IPS DF 6.9 (cell line): ENCODE measurements around the gene RAD51B.
"Not testable (repeated sequence)": the region's sequence is repeated elsewhere in the genome, so short reads cannot be mapped to it uniquely, and the experiment has no call there.

Experiments used
- DNase-seq: peaks from one replicate; pipeline ENCODE4 v3.0.0-alpha.2; 2013; ENCODE audit warnings: low read depth, low spot score
- H3K27ac ChIP-seq: one replicate; pipeline ENCODE4 v1.5.1; 2013; ENCODE audit warnings: low read length, control low read depth
- H3K27me3 ChIP-seq: 2 replicates; pipeline ENCODE4 v1.6.1; 2013; ENCODE audit warnings: mild to moderate bottlenecking, low read length; ENCODE audit not compliant: control insufficient read depth, insufficient read depth
- H3K36me3 ChIP-seq: 2 replicates; pipeline ENCODE4 v1.6.1; 2013; ENCODE audit warnings: low read length; ENCODE audit not compliant: control insufficient read depth, insufficient read depth
- H3K4me1 ChIP-seq: 2 replicates; pipeline ENCODE4 v1.6.1; 2013; ENCODE audit warnings: low read length; ENCODE audit not compliant: control insufficient read depth, insufficient read depth
- H3K4me3 ChIP-seq: 2 replicates; pipeline ENCODE4 v1.5.1; 2013; ENCODE audit warnings: mild to moderate bottlenecking, low read length
- H3K9me3 ChIP-seq: 2 replicates; pipeline ENCODE4 v1.6.1; 2013; ENCODE audit warnings: low read length, inconsistent platforms; ENCODE audit not compliant: control insufficient read depth, insufficient read depth
- WGBS: extraction: QIAGEN DNeasy Blood & Tissue Kit; methylation state at CpG from one replicate; pipeline ENCODE4 v1.1.7; 2013; ENCODE audit warnings: mixed read lengths, missing lambda C conversion rate; ENCODE audit not compliant: insufficient read length, insufficient coverage; 5-methylcytosine and 5-hydroxymethylcytosine counted together

The RAD51B gene

DNA sequence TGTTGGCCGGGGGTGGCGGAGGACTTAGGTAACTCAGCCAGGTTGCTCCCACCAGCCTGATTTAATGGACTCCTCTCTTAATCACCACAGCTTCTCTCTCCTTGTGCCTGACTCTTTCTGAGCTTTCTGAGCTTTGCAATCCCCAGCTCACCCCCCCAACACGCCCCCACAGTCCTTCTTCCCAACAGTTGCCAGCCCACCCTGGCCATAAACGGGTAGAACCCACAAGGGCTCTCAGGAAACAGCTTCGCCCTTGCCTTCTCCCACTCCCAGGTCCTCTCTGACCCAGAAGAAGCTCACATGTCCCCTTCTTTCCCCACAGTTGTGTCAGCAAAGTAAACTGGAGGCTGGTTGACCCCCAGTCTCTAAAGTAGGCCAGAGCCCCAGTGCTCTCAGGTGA lies 940.4 kb downstream of the RAD51B start:
- H3K4me1 ChIP-seq: no peaks in the 10 kb centered on the region; the same call in 1 of the 2 replicates
- no peak overlapping the region for H3K27ac ChIP-seq

DNA sequence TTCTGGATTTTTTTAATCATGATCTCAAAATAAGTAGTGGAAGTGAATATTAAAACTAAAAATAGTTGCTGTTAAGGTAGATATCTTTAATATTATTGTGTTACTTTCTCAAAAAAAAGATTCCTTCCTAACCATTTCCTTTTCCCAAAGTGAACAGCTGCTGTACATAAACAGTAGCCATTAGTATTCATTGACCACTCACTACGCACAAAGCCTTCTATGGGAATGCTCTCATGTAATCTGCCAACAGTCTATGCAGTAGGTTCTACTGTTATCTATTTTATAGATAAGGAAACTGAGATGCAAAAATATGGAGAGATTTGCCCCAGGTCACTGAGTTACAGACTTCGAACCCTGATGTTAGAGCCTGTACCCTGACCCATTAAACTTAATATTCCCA lies 941.2 kb downstream of the RAD51B start:
- no CpG with 5 or more reads among the region's 2 CpGs for WGBS

More for the DNA sequence above, 940.4 kb downstream of the RAD51B start:
- Histone ChIP-seq H3K4me3 (no peak overlapping the region), H3K27me3 (no peaks in the 10 kb centered on the region), H3K9me3 (no peaks in the 10 kb centered on the region), H3K36me3 (no peaks in the 10 kb centered on the region)
- no CpG with 5 or more reads among the region's 5 CpGs for WGBS
- no peak for DNase-seq

DNA sequence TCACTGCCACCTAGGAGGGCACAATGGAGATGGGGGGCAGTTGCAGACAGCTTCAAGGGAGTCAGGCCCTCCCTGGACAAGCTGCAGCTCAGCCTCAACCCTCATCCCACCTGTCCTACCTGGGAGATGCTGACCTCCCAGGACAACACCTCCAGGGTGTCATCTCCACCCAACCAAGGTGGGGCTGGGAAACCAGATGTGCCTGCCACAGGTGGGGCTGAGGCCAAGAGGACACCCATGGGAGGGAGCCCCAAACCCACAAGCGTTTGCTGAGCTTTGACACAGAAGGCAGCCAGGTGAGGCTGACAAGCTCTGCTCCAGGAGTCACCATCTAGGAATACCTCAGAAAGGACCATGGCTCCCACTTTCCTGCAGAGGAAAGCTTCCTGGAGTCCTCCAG lies 941.8 kb downstream of the RAD51B start:
- Histone ChIP-seq H3K9me3 (no peaks in the 10 kb centered on the region), H3K27me3 (no peaks in the 10 kb centered on the region), H3K4me1 (no peaks in the 10 kb centered on the region; the same call in 1 of the 2 replicates), H3K4me3 (no peak overlapping the region), H3K27ac (no peak overlapping the region), H3K36me3 (no peaks in the 10 kb centered on the region)
- no peak for DNase-seq
- no CpG with 5 or more reads among the region's 1 CpG for WGBS

More for the DNA sequence above, 941.2 kb downstream of the RAD51B start:
- H3K4me3 ChIP-seq: no peak overlapping the region
- H3K4me1 ChIP-seq: no peaks in the 10 kb centered on the region; the same call in 1 of the 2 replicates
- no peaks in the 10 kb centered on the region for H3K9me3 ChIP-seq
- H3K27ac ChIP-seq: no peak overlapping the region
- H3K36me3 ChIP-seq: no peaks in the 10 kb centered on the region
- H3K27me3 ChIP-seq: no peaks in the 10 kb centered on the region
- no peak for DNase-seq

DNA sequence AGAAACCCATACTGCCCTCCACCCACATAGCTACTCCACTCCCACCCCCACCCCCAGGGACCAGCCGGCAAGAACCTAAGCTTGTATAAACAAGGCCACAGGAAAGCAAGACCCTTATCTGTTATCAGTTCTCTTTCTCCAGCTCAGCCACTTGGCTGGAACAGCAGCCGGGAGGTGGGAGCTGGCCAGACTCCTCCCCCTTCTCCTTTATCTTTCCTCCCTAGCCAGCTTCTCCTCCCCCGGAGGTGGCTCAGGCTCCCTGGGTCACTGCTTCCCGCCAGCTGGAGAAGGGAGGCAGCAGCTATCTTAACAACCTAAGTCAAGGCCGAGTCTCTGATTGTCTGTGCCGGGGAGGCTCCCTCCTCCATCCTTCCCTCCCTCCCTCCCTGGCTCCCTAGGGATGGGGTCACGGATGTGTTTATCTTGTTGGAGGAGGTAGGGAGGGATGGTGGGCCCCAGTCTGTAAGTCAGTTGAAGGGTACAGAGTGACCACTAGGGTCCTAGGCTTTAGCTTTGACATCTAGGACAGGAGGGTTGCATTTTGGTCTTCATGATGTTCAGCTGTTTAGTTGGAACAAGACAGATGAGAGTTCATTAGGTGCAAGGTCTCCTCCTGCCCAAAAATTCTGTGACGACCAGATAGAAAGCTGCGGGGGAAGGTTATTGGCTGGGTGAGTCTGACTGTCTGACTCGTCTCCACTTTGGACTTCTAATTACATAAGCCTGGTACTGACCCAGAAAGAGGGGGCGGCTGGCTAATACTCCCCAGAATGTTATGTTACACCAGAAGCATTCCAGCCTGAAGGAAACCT lies 943.6 kb downstream of the RAD51B start:
- no CpG with 5 or more reads among the region's 11 CpGs for WGBS
- Histone ChIP-seq H3K4me3 (no peak overlapping the region), H3K36me3 (no peaks in the 10 kb centered on the region), H3K9me3 (no peaks in the 10 kb centered on the region), H3K27ac (no peak overlapping the region), H3K4me1 (no peaks in the 10 kb centered on the region; the same call in 1 of the 2 replicates), H3K27me3 (no peaks in the 10 kb centered on the region)
- no peak for DNase-seq

DNA sequence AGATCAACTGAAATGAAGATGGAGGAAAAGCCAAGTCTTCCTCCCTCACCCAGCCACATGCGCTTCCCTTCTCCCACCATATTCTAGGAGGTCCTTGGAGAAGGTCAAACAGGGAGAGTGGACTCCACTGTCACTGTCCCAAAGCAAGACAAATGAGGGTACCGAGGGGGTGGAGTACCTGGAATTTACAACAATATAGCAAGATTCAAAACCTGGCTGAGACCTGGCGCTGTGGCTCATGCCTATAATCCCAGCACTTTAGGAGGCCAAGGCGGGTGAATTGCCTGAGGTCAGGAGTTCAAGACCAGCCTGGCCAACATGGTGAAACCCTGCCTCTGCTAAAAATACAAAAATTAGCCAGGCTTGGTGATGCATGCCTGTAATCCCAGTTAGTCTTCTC lies 944.3 kb downstream of the RAD51B start:
- not testable (repeated sequence) for DNase-seq, H3K4me3 ChIP-seq, H3K27ac ChIP-seq, H3K27me3 ChIP-seq, H3K9me3 ChIP-seq, H3K4me1 ChIP-seq, H3K36me3 ChIP-seq
- no CpG with 5 or more reads among the region's 4 CpGs for WGBS

DNA sequence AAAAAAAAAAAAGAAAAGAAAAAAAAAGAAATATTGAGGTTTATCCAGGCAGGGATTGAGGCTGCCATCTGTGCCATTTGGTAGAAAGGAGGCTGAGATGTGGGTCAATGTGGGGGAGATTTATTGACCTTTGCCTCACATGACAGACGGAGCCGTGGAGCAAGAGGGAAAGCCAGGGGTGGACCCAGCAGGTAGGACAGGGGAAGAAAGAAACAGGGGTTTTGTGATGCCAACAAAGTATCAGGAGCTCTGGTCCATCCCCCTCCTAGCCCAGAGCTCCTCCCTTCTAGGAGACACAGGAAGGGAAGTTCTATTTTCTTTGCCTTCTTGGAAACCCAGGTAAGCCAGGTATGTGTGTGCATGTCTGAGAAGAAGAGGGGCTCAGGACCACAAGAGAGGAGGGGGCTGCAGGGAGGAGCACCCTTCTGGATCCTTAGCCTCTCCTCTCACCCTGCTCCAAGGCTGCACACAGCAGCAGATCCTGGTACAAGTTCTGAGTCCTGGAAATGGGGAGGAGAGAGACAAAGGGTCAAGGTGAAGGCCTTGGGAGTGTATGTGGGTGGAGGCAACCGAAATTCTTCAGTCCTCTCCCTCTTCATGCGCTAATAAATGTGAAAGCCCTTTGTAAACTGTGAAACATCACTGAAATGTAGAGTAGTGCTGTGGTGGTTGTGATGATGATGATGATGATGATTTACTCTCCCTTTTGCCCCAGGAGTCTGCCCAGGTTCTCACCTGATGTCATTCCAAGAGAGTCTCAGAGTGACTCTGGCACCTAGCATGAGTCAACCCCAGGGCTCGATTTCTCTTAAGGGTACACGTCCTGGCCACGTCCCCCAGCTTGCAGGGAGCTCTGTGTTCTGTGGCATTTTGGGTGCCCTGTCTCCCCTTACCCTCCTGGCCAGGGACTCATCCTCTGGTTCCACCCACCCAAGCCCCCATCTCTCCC lies 947.0 kb downstream of the RAD51B start:
- DNase-seq: no peak
- no CpG with 5 or more reads among the region's 7 CpGs for WGBS
- no peaks in the 10 kb centered on the region; the same call in 1 of the 2 replicates for H3K4me1 ChIP-seq
- H3K27me3 ChIP-seq: no peaks in the 10 kb centered on the region
- H3K4me3 ChIP-seq: no peak overlapping the region
- H3K9me3 ChIP-seq: no peaks in the 10 kb centered on the region
- H3K27ac ChIP-seq: no peak overlapping the region
- no peaks in the 10 kb centered on the region for H3K36me3 ChIP-seq

DNA sequence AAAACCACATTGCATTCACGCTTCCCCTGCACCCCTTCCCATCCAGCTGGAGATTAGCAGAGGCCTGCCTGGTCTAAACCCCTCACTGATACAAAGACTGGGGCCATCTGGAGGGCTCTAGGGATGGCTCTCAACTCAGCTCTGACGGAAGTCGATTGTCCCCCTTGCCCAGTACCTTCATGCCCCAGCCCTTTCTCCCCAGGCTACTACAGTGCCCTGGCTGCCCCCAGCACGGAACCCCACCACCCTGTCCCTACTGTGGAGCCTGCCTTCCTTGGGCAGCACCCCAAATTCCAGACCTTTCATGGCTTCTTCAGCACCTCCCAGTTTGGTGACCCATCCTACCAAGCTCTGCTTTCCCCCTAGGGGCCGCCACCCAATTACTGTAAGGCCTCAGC lies 947.7 kb downstream of the RAD51B start:
- Histone ChIP-seq H3K4me1 (no peaks in the 10 kb centered on the region; the same call in 1 of the 2 replicates), H3K4me3 (no peak overlapping the region), H3K36me3 (no peaks in the 10 kb centered on the region), H3K9me3 (no peaks in the 10 kb centered on the region), H3K27ac (no peak overlapping the region), H3K27me3 (no peaks in the 10 kb centered on the region)
- DNase-seq: no peak
- WGBS: no CpG with 5 or more reads among the region's 5 CpGs

DNA sequence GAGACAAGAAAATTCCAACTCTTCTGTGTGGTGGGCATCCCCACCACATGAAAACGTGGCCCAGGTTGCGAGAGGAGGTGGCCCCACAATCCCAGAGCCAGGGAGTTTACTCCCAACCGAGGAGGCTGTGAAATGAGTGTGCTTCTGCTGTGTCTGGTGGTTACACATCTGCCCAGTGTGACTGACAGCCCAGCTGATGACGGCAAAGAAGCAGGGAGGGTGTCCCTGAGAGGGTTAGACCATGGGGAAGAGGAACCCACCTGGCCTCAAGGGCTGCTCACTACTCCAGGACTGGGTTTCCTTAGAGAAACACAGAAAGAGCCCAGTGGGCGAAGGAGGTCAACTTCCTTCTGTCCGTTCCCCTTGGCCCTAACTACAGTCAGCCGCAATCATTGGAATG lies 948.7 kb downstream of the RAD51B start:
- WGBS: no CpG with 5 or more reads among the region's 7 CpGs
- DNase-seq: no peak
- no peak overlapping the region for H3K4me3 ChIP-seq
- no peaks in the 10 kb centered on the region for H3K36me3 ChIP-seq
- H3K4me1 ChIP-seq: no peaks in the 10 kb centered on the region
- no peaks in the 10 kb centered on the region for H3K27me3 ChIP-seq
- H3K9me3 ChIP-seq: no peaks in the 10 kb centered on the region
- H3K27ac ChIP-seq: no peak overlapping the region

DNA sequence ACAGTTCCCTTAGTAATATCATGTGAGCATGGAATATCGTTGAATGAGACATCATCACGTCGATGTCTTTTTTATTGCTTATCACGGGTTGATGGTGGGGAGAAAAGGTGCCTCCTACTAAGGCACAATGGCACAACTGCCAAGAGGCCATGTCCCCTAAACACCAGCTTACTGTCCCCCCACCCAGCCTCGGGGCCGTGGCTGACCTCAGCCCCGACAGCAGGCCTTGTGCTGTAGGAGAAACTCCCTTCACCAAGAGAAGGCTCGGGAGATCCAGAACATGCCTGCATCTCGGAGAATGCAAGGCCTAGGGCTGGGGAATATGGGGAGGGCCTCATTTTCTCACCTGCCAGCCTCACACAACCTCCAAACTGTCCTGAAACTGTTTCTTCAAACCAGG lies 950.5 kb downstream of the RAD51B start:
- DNase-seq: no peak
- Histone ChIP-seq H3K4me3 (no peak overlapping the region), H3K36me3 (no peaks in the 10 kb centered on the region), H3K4me1 (no peaks in the 10 kb centered on the region), H3K27ac (no peak overlapping the region), H3K9me3 (no peaks in the 10 kb centered on the region), H3K27me3 (no peaks in the 10 kb centered on the region)
- WGBS: no CpG with 5 or more reads among the region's 9 CpGs

DNA sequence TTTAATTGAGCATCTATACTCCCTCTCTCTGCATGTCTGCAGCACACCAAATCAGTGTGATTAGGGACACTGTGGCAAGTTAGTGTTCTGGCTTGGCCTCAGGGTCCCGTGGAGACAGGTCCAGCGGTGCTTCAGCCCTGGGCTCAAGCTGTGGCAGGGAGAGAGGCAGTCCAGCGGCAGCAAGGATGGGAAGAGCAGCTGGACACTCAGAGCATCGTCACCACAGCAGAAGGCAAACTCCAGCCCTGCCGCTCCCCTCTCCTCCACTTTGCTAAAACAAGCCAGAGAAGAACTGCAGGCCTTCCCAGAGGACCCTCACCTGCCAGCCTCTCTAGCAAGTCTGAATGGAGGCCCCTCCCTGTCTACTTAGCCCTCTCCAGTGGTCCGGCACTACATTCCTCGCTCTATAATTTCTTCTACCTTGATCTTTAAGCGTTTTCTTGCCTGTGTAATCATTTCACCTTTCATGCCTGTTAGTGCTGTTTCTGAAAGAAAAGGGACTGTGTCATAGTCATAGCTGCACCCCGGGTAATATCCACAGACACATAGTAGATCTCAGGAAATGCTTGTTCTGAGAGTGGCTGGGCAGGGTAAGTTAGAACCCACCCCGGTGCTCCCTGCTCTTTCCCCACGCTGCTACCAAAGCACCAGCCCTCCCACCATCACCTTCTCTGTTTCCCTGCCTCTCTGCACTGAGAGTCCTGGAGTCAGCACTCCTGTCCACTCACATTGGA lies 951.1 kb downstream of the RAD51B start:
- H3K4me1 ChIP-seq: no peaks in the 10 kb centered on the region
- H3K4me3 ChIP-seq: no peak overlapping the region
- no peak for DNase-seq
- H3K9me3 ChIP-seq: no peaks in the 10 kb centered on the region
- H3K27me3 ChIP-seq: no peaks in the 10 kb centered on the region
- WGBS: no CpG with 5 or more reads among the region's 11 CpGs
- no peak overlapping the region for H3K27ac ChIP-seq
- no peaks in the 10 kb centered on the region for H3K36me3 ChIP-seq
